Stimulated activated naive CD4-positive, alpha-beta T cell treated with Interleukin-2 at 50 U/mL for 16 hours (primary cell): ENCODE data around the gene HSP90AB1.
A peak's percentile ranks its signal among the peaks of the same experiment; 100 is the strongest.

Source experiments
- DNase-seq: peaks from one replicate; lab custom pipeline; 2025; lab: John Stamatoyannopoulos, UW

Gene HSP90AB1

DNA sequence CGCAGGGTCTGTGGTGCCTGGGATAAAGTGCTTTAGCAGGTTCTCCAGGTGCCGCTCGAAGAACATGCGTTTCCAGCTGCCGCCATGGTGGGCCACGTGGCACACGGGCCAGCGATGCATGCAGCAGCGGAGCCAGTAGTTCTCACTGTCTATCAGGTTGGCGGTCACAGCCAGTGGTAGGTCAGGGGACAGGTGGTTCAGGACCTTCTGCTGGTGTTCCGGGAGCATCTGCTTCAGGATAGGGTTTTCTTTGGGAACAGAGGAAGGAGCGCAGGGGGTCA lies 39.3 kb downstream of the HSP90AB1 start:
- DNase-seq, result no peak

GRCh38 chr6:44286747-44287146 lies 39.8 kb downstream of the HSP90AB1 start:
- no peak for DNase-seq

DNA sequence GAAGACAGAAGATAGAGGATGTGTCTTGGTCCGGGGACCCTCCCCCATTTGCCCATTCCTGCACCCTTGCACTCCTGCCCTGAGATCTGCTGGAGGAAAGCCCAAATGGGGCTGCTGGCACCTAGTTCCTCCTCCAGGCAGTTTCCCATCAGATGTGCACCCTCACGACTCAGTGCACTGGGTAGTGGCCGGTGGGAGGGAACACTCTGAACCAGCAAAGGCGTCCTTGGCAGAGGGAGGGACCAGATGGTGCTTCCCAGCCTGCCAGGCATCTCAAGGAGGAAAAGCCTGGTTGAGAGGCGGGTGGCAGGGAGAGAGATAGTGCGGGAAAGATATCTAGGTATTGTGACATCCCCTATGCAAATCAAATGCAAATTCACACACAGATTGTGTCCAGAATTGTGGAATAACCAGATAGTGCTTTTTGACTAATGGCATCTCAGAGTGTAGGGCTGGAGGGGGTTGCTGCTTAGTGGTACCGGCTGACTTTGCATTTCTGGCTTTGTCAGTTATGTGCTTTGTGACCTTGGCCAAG lies 42.9 kb downstream of the HSP90AB1 start:
- no peak for DNase-seq

DNA sequence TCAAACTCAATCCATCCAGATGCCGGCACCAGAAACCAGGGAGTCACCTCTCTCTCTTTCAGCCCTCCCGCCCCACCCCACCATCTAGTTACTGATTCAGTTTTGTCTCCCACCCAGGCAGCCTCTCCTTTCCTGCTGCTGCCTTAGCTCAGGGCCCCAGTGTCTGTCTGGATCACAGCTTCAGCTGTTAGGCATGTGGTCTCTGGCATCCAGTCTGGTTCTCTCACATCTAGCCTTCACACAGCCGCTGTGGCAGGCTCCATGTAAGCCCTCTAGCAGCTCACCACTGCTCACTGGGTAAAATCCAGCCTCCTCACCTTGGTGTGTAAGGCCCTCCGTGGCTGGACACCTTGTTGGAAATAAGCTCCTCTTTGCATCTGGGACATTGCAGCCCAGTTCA lies 44.9 kb downstream of the HSP90AB1 start:
- DNase-seq, result no peak

GRCh38 chr6:44292661-44293365 lies 45.9 kb downstream of the HSP90AB1 start:
- DNase-seq, result no peak

DNA sequence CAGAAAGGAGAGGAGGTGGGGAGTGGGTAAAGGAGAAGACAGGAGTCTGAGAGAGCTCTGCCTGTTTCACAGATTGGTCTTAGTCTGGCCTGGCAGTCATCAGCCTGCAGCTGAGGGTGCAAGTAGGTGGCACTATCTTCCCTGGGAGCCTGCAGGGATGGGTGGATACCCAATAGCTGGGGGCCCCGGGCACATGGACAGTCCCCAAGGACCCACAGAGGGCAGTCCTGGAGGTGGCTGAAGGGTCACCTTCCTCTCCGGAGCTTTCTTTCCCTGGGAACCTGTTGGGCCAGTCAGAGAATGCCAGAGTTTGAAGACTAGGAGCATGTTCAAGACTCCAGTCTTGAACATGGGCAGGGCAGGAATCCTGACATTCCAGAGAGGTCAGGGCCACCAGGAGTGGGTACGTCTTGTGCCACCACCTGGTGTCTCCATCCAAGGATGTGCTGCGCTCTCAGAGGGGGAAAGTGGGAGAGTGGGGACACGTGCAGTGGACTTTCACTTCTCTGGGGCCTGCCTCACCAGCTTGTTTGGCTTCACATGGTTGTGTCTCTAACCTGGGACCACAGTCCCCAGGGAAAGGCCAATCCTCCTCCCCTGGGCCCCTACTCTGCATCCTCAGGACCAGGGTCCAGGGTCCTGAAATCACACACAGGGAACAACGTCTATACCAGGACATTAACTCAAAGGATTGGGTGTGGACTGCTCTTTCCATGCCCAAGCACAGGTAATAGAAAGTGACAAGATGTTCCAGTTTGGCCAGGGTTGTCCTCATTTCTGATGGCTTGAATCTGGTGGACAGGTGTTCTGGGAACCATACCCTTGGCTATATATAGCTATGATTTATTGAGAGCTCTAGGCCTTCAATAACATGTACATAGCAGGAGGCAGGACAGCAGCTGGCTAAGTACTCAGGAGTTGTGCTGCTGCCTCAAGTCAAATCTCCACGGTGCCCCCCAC lies 48.2 kb downstream of the HSP90AB1 start:
- no peak for DNase-seq

DNA sequence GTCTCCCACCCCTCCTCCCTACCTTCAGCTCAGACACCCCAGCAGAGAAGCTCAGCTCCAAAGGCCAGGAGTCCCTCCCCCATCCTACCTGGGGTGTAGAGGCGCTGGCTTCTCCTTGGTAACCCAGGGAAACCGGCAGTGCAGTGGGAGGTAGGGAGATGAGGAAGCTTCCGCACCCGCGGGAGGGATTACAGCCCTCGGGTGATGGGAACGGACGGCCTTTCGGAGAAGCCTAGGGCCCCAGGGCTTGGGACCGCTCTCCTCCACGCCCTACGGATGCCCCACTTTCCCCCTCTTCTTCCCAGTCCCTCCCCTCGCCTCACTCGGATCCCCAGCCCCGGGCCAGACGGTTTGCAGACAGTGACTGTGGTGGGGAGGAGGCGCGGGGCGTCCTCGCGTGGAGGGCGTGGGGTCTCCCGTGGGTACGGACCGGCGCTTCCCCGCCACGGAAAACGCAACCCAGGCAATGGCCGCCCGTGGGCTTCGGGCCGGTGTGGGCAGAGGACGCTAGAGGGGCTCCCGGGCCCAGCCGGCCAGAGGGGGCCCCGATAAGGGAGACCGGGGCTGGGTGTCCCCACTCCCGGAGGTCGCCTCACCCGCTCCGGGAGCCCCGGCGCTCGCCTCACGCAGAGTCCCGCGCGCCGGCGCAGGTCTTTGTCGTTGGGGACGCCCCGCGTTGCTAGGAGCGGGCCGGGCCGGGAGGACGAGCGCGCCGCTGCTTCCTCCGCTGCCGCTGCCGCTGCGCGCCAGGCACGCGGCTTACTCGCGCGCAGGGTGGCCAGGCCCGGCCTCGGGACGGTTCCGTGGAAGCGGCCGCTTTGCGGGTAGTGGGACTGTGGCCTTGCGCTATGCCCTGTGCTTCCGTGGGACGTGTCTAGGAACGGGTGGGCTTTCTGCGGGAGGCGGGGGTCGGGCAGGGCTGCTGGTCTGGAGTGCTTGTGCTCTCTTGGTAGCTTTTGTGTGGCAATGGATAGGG lies 50.5 kb downstream of the HSP90AB1 start:
- DNase-seq, result peak; percentile 20

GRCh38 chr6:44298055-44298803 lies 51.3 kb downstream of the HSP90AB1 start:
- DNase-seq, result no peak

- no peak for DNase-seq
Observed at GRCh38 chr6:44298864-44299263, 52.0 kb downstream of the HSP90AB1 start.

- no peak for DNase-seq
Observed at GRCh38 chr6:44300292-44300823, 53.5 kb downstream of the HSP90AB1 start.

- no peak for DNase-seq
Observed at GRCh38 chr6:44301106-44301505, 54.2 kb downstream of the HSP90AB1 start.

- no peak for DNase-seq
Observed at GRCh38 chr6:44301782-44302564, 55.1 kb downstream of the HSP90AB1 start.

- no peak for DNase-seq
Observed at GRCh38 chr6:44302856-44303255, 56.0 kb downstream of the HSP90AB1 start.
